Right cardiac atrium (tissue), 5 donors: ENCODE data around the gene ZNF629. TPM values are rescaled to one million over a fixed set of nuclear protein-coding genes. Genes with fewer than 3 reads are reported as not detected.

Experiments
- ATAC-seq, 2 donors: fragments of 200-7000 bp; cut with Tn5 transposase; one replicate each; pipeline versions ENCODE4 v1.8.0 to v1.9.1; 2020; ENCODE audit warnings: moderate library complexity in 2 of 2, mild to moderate bottlenecking in 1 of 2
- DNase-seq, 3 donors: peaks; one replicate each; pipeline ENCODE4 v3.0.0-alpha.2; 2020
- H3K27ac ChIP-seq: one replicate; pipeline ENCODE4 v1.5.1; 2013; ENCODE audit warnings: mild to moderate bottlenecking, low read length, control low read depth, moderate library complexity
- H3K27me3 ChIP-seq: one replicate; pipeline ENCODE4 v1.6.1; 2013; ENCODE audit not compliant: control insufficient read depth, insufficient read depth
- H3K4me1 ChIP-seq: one replicate; pipeline ENCODE4 v1.6.1; 2013; ENCODE audit warnings: low read length; ENCODE audit not compliant: control insufficient read depth, insufficient read depth
- H3K4me3 ChIP-seq: one replicate; pipeline ENCODE4 v1.5.1; 2013; ENCODE audit warnings: low read length, control low read depth
- H3K9me3 ChIP-seq: one replicate; pipeline ENCODE4 v1.6.1; 2013; ENCODE audit warnings: low read length; ENCODE audit not compliant: control insufficient read depth
- WGBS: extraction: QIAGEN DNeasy Blood & Tissue Kit; methylation state at CpG from one replicate; pipeline ENCODE4 v1.1.7; 2013; 5-methylcytosine and 5-hydroxymethylcytosine counted together
- intact Hi-C, 4 donors: fragments of 100-400 bp; cut with DNase I; formaldehyde crosslinking; loops; one replicate each; pipeline versions ENCODE4 v1.11.0 to v1.14.0; 2022 to 2023
- polyA plus RNA-seq: library from polyadenylated mRNA; stranded (reverse); fragments of 200-250 nt; gene quantifications from one replicate; pipeline ENCODE4 v1.2.3, GENCODE V29; 2013
- total RNA-seq, 4 donors: library from RNA; stranded (reverse); fragmentation: NEBNext Ultra II Directional; extraction: Animal tissue kit (Norgen Biotek cat#: 25700); gene quantifications; one replicate each; pipeline ENCODE4 v1.2.1, GENCODE V29; 2021
- donor health status: healthy with polysubstance abuse.
- donor health status: DM: no; HTN: yes; CAD: no.
- donor health status: DM: no; HTN: no; CAD: no.
- donor health status: DM: no; HTN: yes; CAD: no; lungs with severe emphysema.
- donor health status: DM: yes; HTN: yes; CAD: no.

ZNF629 gene
- total and polyA plus RNA-seq, 5 donors: 15.2 to 25.1 (median 24.6) TPM

DNA sequence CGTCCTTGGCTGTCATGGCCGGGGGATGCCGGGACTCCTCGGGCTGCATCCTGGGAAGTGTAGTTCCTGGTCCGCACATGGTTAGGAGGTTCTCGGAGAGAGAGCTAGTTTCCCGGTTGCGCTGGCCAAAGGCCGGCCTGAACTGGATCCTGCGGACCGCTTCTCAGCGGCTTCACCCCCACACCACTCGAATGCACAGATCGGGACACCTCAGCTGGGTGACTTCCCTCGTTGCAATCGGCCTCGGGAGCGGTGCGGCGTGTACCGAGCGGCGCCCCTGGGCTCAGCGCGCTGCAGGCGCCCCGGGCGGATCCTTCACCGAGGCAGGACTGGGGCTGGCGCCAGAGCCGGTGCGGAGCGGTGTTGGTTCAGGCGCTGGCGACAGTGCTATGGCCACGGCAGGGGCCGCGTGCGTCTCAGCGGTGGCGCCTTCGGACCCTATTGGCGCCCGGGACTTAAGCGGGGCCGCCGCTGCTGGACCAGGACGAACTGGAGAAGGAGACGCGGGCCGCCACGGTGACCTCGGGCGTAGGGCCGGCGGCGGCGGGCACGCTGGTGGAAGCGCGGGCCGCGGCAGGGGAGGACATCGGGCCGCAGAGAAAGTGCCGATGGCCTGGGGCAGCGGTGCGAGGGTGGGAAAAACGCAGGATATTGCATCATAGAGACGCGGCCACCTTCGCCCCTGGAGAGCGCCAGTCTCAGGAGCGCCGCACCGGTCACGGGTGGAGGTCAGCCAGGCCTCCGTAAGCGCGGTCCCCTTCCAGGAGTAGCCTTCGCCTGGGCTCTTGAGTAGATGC lies 11.4 kb downstream of the ZNF629 start:
- Histone ChIP-seq H3K4me1 (peaks cover 6% of the 10 kb centered on the region), H3K27ac (peak overlapping the region; percentile 84)
- intact Hi-C loops: no loop called here

DNA sequence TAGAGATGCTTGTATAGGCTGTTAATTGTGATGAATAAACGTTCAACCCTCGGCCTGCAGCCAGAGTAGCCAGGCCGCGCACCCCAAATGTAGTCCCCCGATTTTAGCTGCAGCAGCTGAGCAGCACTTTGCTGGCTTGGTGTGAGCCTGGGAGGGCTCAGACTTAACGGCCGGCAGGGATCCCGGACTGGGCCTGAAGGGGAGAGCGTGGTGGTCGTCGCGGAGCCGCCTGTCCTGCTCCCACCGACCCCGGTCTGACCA lies 11.9 kb downstream of the ZNF629 start:
- Histone ChIP-seq H3K4me1 (peaks cover 6% of the 10 kb centered on the region), H3K27ac (peak overlapping the region; percentile 84), H3K4me3 (peak overlapping the region; percentile 66), H3K9me3 (no peaks in the 10 kb centered on the region), H3K27me3 (no peaks in the 10 kb centered on the region)
- ATAC-seq (no peak), DNase-seq (no peak)
- intact Hi-C loops: no loop called here
- 7% methylated on average over 15 of the region's 15 CpGs for WGBS

More for the DNA sequence above, 11.4 kb downstream of the ZNF629 start:
- under 1% methylated on average over 81 of the region's 81 CpGs for WGBS
- DNase-seq (peak; percentile 88 to 93 (median 93)), ATAC-seq (peak; percentile 87 to 90)
- Histone ChIP-seq H3K27me3 (no peaks in the 10 kb centered on the region), H3K9me3 (no peaks in the 10 kb centered on the region), H3K4me3 (peak overlapping the region; percentile 66)

DNA sequence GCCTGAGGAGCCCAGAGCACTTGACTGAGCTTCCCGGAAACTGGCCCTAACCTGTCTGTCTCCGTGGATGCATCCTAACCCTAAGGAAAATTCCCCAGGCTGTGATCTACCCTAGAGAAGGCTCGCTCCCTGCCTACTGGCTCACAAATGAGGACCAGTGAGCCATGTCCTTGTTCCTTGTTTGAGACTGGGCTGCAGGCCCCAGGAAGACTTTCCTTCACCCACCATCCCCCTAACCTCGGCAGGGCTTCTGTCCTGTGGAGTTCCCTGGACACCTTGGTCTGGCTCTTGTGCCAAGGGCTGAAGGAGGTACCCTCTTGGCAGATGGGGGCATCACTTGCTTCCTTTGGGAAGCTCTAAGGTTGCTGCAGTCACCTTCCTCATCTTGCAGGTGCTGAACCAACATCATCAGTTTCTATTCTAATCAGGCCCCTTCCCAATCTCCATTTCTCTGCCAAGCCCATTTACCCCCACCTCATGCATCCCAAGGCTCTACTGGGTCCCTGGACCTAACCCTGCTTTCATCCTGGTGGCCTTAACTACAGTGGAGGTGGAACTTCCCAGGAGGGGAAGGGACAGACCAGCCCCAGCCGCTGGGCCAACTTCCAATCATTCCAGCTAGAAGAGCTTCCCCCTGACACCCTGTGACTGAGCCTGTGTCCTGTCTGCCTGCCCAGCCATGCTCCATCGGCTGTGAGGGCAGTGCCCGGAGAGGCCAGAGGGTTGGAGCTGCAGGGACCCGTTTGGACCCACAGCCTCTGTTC lies 12.5 kb downstream of the ZNF629 start:
- H3K27me3 ChIP-seq: no peaks in the 10 kb centered on the region
- WGBS: 46% methylated on average over 8 of the region's 8 CpGs
- peak overlapping the region; percentile 84 for H3K27ac ChIP-seq
- peak; percentile 22 to 24 for ATAC-seq
- intact Hi-C loops: no loop called here
- peak in 1 of 3 donors; percentile 79 for DNase-seq
- H3K4me3 ChIP-seq: peak overlapping the region; percentile 66
- H3K4me1 ChIP-seq: peaks cover 6% of the 10 kb centered on the region
- no peaks in the 10 kb centered on the region for H3K9me3 ChIP-seq

- ATAC-seq: no peak
- H3K4me1 ChIP-seq: peaks cover 6% of the 10 kb centered on the region
- no peaks in the 10 kb centered on the region for H3K9me3 ChIP-seq
- no peaks in the 10 kb centered on the region for H3K27me3 ChIP-seq
- no peak overlapping the region for H3K27ac ChIP-seq
- WGBS: 83% methylated on average over 14 of the region's 14 CpGs
- intact Hi-C loops: no loop called here
- no peak overlapping the region for H3K4me3 ChIP-seq
- peak in 1 of 3 donors; percentile 55 for DNase-seq
Measured at GRCh38 chr16:30773826-30774225, 13.2 kb downstream of the ZNF629 start.

DNA sequence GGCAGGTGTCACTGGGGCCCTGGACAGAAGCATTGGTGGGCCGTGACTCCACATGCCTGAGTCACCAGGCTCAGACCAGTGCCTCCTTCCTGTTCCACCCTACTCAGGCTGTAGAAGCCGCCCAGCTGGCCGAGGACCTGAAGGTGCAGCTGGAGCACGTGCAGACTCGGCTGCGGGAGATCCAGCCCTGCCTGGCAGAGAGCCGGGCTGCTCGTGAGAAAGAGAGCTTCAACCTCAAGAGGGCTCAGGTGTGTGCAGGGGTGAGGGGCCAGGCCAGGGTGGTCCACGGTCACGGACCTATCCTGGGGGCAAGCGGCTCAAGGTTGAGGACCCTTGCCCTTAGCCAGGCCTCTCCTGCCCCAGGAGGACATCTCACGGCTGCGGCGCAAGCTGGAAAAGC lies 15.3 kb downstream of the ZNF629 start:
- WGBS: 90% methylated on average over 14 of the region's 14 CpGs
- peaks cover 4% of the 10 kb centered on the region for H3K4me1 ChIP-seq
- ATAC-seq (no peak), DNase-seq (peak in 1 of 3 donors; percentile 56)
- H3K27me3 ChIP-seq: no peaks in the 10 kb centered on the region
- no peak overlapping the region for H3K27ac ChIP-seq
- no peak overlapping the region for H3K4me3 ChIP-seq
- H3K9me3 ChIP-seq: no peaks in the 10 kb centered on the region
- intact Hi-C loops: no loop called here

GRCh38 chr16:30769379-30770089 lies 17.5 kb downstream of the ZNF629 start:
- intact Hi-C loops: loop anchor here in 1 of 4 donors (10.0 kb wide), 1 partner anchor 65 kb away; no protein-coding TSS in a partner anchor
- 94% methylated on average over 17 of the region's 17 CpGs for WGBS

DNA sequence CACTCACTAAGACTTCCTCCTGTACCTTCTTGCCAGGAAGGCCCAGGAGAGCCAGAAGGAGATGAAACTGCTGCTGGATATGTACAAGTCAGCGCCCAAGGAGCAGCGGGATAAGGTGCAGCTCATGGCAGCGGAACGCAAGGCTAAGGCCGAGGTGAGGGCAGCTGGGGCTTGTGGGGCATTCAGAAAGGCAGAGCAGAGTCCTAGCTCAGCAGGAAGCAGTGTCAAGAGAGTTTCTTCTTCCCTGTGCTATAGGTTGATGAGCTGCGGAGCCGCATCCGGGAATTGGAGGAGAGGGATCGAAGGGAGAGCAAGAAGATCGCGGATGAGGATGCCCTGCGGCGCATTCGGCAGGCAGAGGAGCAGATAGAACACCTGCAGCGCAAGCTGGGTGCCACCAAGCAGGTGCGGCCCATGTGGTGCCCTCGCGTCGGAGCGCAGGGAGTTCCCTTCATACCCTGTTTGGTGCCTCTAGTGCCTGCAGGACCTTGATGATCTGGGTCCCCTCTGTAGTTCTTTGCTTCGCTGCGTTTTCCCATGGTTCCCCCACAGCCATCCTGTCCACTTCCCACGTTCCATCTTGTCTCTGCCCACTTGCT lies 18.3 kb downstream of the ZNF629 start:
- peaks cover 3% of the 10 kb centered on the region for H3K4me1 ChIP-seq
- intact Hi-C loops: loop anchor here in 1 of 4 donors (10.0 kb wide), 1 partner anchor 64 kb away; no protein-coding TSS in a partner anchor
- 95% methylated on average over 23 of the region's 23 CpGs for WGBS
- H3K27ac ChIP-seq: no peak overlapping the region
- ATAC-seq (no peak), DNase-seq (no peak)
- no peaks in the 10 kb centered on the region for H3K27me3 ChIP-seq
- H3K4me3 ChIP-seq: no peak overlapping the region
- no peaks in the 10 kb centered on the region for H3K9me3 ChIP-seq

More at GRCh38 chr16:30769379-30770089, 17.5 kb downstream of the ZNF629 start:
- H3K4me3 ChIP-seq: no peak overlapping the region
- H3K4me1 ChIP-seq: peaks cover 3% of the 10 kb centered on the region
- DNase-seq: peak in 1 of 3 donors; percentile 32
- no peaks in the 10 kb centered on the region for H3K27me3 ChIP-seq
- no peak for ATAC-seq
- H3K27ac ChIP-seq: no peak overlapping the region
- no peaks in the 10 kb centered on the region for H3K9me3 ChIP-seq

DNA sequence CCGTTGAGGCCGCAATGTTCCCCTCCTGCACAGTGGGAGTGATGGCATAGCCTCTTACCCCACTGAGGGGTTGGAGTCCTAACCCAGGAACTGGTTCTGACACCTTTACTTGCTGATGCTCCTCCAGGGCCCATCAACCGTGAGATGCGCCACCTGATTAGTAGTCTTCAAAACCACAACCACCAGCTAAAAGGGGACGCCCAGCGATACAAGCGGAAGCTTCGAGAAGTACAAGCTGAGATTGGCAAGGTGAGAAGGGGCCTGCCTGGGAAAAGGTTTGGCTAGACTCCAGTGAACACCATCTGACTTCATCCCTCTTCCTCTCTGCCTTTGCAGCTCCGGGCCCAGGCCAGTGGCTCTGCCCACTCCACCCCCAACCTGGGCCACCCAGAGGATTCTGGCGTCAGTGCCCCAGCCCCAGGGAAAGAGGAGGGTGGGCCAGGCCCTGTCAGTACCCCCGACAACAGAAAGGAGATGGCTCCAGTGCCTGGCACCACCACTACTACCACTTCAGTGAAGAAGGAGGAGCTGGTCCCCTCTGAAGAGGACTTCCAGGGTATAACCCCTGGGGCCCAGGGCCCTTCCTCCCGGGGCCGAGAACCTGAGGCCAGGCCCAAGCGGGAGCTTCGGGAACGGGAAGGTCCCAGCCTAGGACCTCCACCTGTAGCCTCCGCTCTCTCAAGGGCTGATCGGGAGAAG lies 19.1 kb downstream of the ZNF629 start:
- no peak overlapping the region for H3K4me3 ChIP-seq
- H3K27me3 ChIP-seq: no peaks in the 10 kb centered on the region
- intact Hi-C loops: loop anchor here in 1 of 4 donors (10.0 kb wide), 1 partner anchor 63 kb away; no protein-coding TSS in a partner anchor
- 83% methylated on average over 18 of the region's 18 CpGs for WGBS
- no peaks in the 10 kb centered on the region for H3K9me3 ChIP-seq
- no peak overlapping the region for H3K27ac ChIP-seq
- peak in 1 of 3 donors; percentile 49 for DNase-seq
- ATAC-seq: no peak
- peaks cover 8% of the 10 kb centered on the region for H3K4me1 ChIP-seq

DNA sequence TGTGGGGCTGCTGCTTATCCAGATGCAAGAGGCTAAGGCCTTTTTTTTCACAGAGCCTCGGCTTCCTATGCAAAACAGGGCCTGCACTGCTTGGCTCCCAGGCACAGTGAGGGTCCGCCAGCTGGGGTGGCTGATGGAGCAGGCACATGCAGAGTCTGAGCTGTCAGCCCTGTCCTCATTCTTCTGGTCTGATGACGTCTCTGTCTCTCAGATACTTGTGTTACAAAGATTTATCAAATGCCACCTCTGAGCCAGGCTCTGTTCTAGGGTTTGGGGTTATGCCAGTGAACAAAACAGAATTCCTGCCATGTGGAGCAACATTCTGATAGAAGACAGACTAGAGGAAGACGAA lies 20.1 kb downstream of the ZNF629 start:
- Histone ChIP-seq H3K4me1 (peaks cover 9% of the 10 kb centered on the region), H3K27ac (no peak overlapping the region), H3K27me3 (no peaks in the 10 kb centered on the region), H3K9me3 (no peaks in the 10 kb centered on the region), H3K4me3 (no peak overlapping the region)
- peak; percentile 4 to 39 for ATAC-seq
- DNase-seq: peak in 1 of 3 donors; percentile 42
- 55% methylated on average over 4 of the region's 4 CpGs for WGBS
- intact Hi-C loops: loop anchor here in 1 of 4 donors (10.0 kb wide), 1 partner anchor 62 kb away; no protein-coding TSS in a partner anchor
